ENCODE measurements around the gene MLKL.

- TF ChIP-seq CTCF (IDR thresholded peaks at IDR 0.05) (no peak), POLR2A (IDR thresholded peaks at IDR 0.05) (no peak)
Measured at GRCh38 chr16:74652249-74652648, 48.4 kb downstream of the MLKL start.

Measured in lower leg skin (tissue), 3 donors.